Esophagus muscularis mucosa (tissue), 4 donors: ENCODE measurements around the gene RBM28.

Source experiments
- EP300 ChIP-seq: sonication (generic); formaldehyde crosslinking; IDR thresholded peaks from one replicate; pipeline ENCODE4 v1.6.1; 2017; ENCODE audit warnings: antibody characterized with exemption
- POLR2AphosphoS5 ChIP-seq, 2 donors: sonication (generic); formaldehyde crosslinking; IDR thresholded peaks; one replicate each; pipeline ENCODE4 v1.6.1; 2017; ENCODE audit warnings: antibody characterized with exemption in 2 of 2
- TF ChIP-seq, protein P1 (sequence below), 3 experiments: fragments of 200-600 bp in 2 of 3; fragments of 450-650 bp in 1 of 3; sonication (generic) in 2 of 3; IDR thresholded peaks; one replicate each; pipeline ENCODE4 v1.5.1; 2017 to 2019; ENCODE audit warnings: antibody characterized with exemption in 3 of 3, mild to moderate bottlenecking in 2 of 3, moderate library complexity in 1 of 3

DNA sequence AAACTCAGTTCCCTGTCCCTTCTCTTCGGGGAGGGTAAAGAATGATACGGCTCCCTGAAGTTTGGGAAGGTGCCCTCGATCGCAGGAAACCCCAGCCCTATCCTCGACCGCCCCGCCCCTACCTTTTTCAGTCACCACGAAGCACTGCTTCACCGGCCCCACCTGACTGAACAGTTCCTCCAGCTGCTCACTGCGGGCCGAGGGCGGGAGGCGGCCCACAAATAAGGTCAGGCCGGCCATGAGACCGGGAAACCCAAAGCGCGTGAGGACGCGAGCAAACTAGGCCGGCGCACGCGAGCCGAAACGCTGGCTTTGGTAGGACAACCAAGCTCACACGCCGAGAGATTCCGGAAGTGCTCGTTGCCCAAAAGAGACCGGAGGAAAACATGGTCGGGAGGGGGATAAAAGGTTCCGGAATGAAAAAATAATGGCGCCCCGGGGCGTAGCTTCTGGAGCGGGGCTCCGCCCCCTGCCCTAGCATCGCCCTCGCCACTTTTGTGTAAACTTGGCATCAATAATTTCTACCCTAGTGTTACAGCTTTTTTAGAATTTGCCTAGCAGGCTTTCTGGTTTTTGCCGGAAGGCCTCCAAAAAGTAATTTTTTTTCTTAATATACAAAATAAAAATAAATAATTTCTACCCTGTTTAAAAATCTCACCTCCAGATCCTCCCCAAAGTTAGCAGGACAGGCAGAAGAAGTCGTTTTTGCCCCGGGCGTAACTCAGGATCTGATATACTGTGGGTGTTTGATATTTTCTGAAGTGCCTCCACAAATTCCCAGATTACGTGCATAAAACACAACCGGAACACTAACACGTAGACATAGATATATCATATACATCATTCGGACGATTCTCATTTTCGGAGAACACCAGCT, at the start of gene RBM28:
- TF ChIP-seq, protein P1, sequence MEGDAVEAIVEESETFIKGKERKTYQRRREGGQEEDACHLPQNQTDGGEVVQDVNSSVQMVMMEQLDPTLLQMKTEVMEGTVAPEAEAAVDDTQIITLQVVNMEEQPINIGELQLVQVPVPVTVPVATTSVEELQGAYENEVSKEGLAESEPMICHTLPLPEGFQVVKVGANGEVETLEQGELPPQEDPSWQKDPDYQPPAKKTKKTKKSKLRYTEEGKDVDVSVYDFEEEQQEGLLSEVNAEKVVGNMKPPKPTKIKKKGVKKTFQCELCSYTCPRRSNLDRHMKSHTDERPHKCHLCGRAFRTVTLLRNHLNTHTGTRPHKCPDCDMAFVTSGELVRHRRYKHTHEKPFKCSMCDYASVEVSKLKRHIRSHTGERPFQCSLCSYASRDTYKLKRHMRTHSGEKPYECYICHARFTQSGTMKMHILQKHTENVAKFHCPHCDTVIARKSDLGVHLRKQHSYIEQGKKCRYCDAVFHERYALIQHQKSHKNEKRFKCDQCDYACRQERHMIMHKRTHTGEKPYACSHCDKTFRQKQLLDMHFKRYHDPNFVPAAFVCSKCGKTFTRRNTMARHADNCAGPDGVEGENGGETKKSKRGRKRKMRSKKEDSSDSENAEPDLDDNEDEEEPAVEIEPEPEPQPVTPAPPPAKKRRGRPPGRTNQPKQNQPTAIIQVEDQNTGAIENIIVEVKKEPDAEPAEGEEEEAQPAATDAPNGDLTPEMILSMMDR (IDR thresholded peaks at IDR 0.05), result peak in 2 of 3 experiments; percentile 4 to 19
- TF ChIP-seq EP300 (no peak), POLR2AphosphoS5 (IDR thresholded peaks at IDR 0.05) (peak; percentile 87 to 92)
